IMR-90 (cell line): ENCODE data around the gene TRPC3.

Experiments
- BHLHE40 ChIP-seq: fragments of 150-350 bp; IDR thresholded peaks from 2 replicates; pipeline ENCODE4 v1.6.1; 2016; ENCODE audit warnings: mild to moderate bottlenecking, low read depth, low read length
- CEBPB ChIP-seq: IDR thresholded peaks from 2 replicates; pipeline ENCODE4 v1.6.1; 2012; ENCODE audit warnings: low read depth, low read length, improper control_type of control experiment
- CTCF ChIP-seq: conservative IDR thresholded peaks from 2 replicates; pipeline ENCODE4 v1.5.1; 2012; ENCODE audit warnings: mild to moderate bottlenecking, low read depth, low read length, improper control_type of control experiment
- ELK1 ChIP-seq: fragments of 150-350 bp; IDR thresholded peaks from 2 replicates; pipeline ENCODE4 v1.6.1; 2016; ENCODE audit warnings: low read depth, mild to moderate bottlenecking, low read length, moderate library complexity, borderline replicate concordance
- FOS ChIP-seq: fragments of 150-350 bp; IDR thresholded peaks from 2 replicates; pipeline ENCODE4 v1.6.1; 2016; ENCODE audit warnings: low read depth, low read length
- MAFK ChIP-seq: IDR thresholded peaks from 2 replicates; pipeline ENCODE4 v1.6.1; 2012; ENCODE audit warnings: low read depth, low read length, improper control_type of control experiment
- MAZ ChIP-seq: IDR thresholded peaks from 2 replicates; pipeline ENCODE4 v1.6.1; 2012; ENCODE audit warnings: low read depth, mild to moderate bottlenecking, low read length, improper control_type of control experiment, moderate library complexity, borderline replicate concordance
- MXI1 ChIP-seq: IDR thresholded peaks from 2 replicates; pipeline ENCODE4 v1.6.1; 2012; ENCODE audit warnings: low read depth, mild to moderate bottlenecking, low read length, moderate library complexity, borderline replicate concordance
- POLR2A ChIP-seq: IDR thresholded peaks from 2 replicates; pipeline ENCODE4 v1.6.1; 2012; ENCODE audit warnings: mild to moderate bottlenecking, low read depth, low read length
- RAD21 ChIP-seq: IDR thresholded peaks from 2 replicates; pipeline ENCODE4 v1.6.1; 2012; ENCODE audit warnings: low read length, improper control_type of control experiment
- RCOR1 ChIP-seq: IDR thresholded peaks from 2 replicates; pipeline ENCODE4 v1.6.1; 2012; ENCODE audit warnings: mild to moderate bottlenecking, low read length, improper control_type of control experiment; ENCODE audit not compliant: insufficient replicate concordance
- RFX5 ChIP-seq: IDR thresholded peaks from 2 replicates; pipeline ENCODE4 v1.8.0; 2012; ENCODE audit warnings: low read depth, mild to moderate bottlenecking, low read length, moderate library complexity
- SMC3 ChIP-seq: fragments of 150-350 bp; IDR thresholded peaks from 2 replicates; pipeline ENCODE4 v1.6.1; 2016; ENCODE audit warnings: low read depth, mild to moderate bottlenecking, antibody characterized with exemption, low read length, moderate library complexity

GRCh38 chr4:121842862-121843261 is 109.0 kb downstream of the TRPC3 start:
- TF ChIP-seq POLR2A (no peak), CTCF (no peak), RCOR1 (no peak), SMC3 (no peak), MXI1 (no peak), FOS (no peak), ELK1 (no peak), CEBPB (no peak), MAZ (no peak), RAD21 (no peak), RFX5 (no peak), BHLHE40 (no peak), MAFK (no peak)
